ENCODE measurements around the gene SLC35C1. TPM values are rescaled to one million over a fixed set of nuclear protein-coding genes. Genes with fewer than 3 reads are reported as not detected.

The SLC35C1 gene
- total and polyA plus RNA-seq, 2 donors (not counting 3 experiments of a cell fraction or from before 2014, with no cell fraction given), result 8.5 to 19.8 TPM

- TF ChIP-seq POLR2AphosphoS5 (IDR thresholded peaks at IDR 0.05; ENCODE audit: insufficient read depth, low read depth, low read length) (no peak), POLR2A (IDR thresholded peaks at IDR 0.05; ENCODE audit: low read depth, low read length) (no peak), GATA2 (IDR thresholded peaks at IDR 0.05; ENCODE audit: insufficient read depth, insufficient read length, low read depth, low read length) (no peak), FOS (IDR thresholded peaks at IDR 0.05; ENCODE audit: borderline replicate concordance, insufficient read depth, low read length) (no peak), CTCF (IDR thresholded peaks at IDR 0.05; ENCODE audit: extremely low read depth in 1 of 2, insufficient read depth in 1 of 2, low read depth in 1 of 2, low read length in 2 of 2) (no peak), MAX (IDR thresholded peaks at IDR 0.05; ENCODE audit: insufficient read depth, insufficient read length) (no peak), MYC (IDR thresholded peaks at IDR 0.05; ENCODE audit: low read depth, low read length) (no peak), EZH2 (IDR thresholded peaks at IDR 0.05; ENCODE audit: borderline replicate concordance, low read depth, low read length, severe bottlenecking) (no peak), JUN (IDR thresholded peaks at IDR 0.05; ENCODE audit: borderline replicate concordance, insufficient read depth, insufficient read length, low read depth) (no peak)
- H3K36me3 ChIP-seq (ENCODE audit: control insufficient read depth in 2 of 2, extremely low read depth in 1 of 2, insufficient read depth in 2 of 2, low read length in 2 of 2), result no peaks in the 10 kb centered on the region
- FAIRE-seq, result no peak
- ChIA-PET CTCF (no interaction called here), POLR2A (no interaction called here)
- H3K9ac ChIP-seq (replicated peaks; ENCODE audit: extremely low read depth, insufficient read depth, low read length), result no peak overlapping the region
- H3K9me1 ChIP-seq (replicated peaks; ENCODE audit: control insufficient read depth, extremely low read depth, insufficient read depth, low read length), result no peaks in the 10 kb centered on the region
- H3K4me3 ChIP-seq (replicated peaks in 1 of 3; ENCODE audit: insufficient read depth in 1 of 3, low read depth in 1 of 3, low read length in 3 of 3), result no peak overlapping the region
- intact Hi-C loops (cut with micrococcal nuclease) (no loop called here), dilution Hi-C loops (cut with MboI; ENCODE audit: extremely low pct_ligation_motif_present, low sequenced_read_pairs) (no loop called here)
- no peak overlapping the region for H2AFZ ChIP-seq (ENCODE audit: low read depth, low read length)
- no peak for DNase-seq (ENCODE audit: low read depth, low spot score)
- no peak overlapping the region for H3K27ac ChIP-seq (ENCODE audit: insufficient read depth, low read depth, low read length)
- H3K9me3 ChIP-seq (replicated peaks; ENCODE audit: control insufficient read depth, insufficient read depth, low read length), result no peaks in the 10 kb centered on the region
- no peak overlapping the region for H3K4me2 ChIP-seq (ENCODE audit: insufficient read depth, low read length)
- peaks cover 0 to 1% of the 10 kb centered on the region in 2 experiments for H3K27me3 ChIP-seq (ENCODE audit: control insufficient read depth in 2 of 2, insufficient read depth in 2 of 2, low read length in 2 of 2)
- H3K4me1 ChIP-seq (ENCODE audit: control insufficient read depth, extremely low read depth, insufficient read depth, low read length), result no peaks in the 10 kb centered on the region
- H4K20me1 ChIP-seq (replicated peaks; ENCODE audit: control insufficient read depth, extremely low read depth, insufficient read depth, low read length), result no peaks in the 10 kb centered on the region
- no TSS peak for BruUV-seq (replicated peaks)
- H3K79me2 ChIP-seq (ENCODE audit: control insufficient read depth, insufficient read depth, low read length), result no peaks in the 10 kb centered on the region
These were observed 39.1 kb upstream of the SLC35C1 start for GRCh38 chr11:45765836-45766235.
